ENCODE data around the gene IFIT5.

GRCh38 chr10:89382757-89383156 lies 31.6 kb upstream of the IFIT5 start:
- TF ChIP-seq, protein P1, sequence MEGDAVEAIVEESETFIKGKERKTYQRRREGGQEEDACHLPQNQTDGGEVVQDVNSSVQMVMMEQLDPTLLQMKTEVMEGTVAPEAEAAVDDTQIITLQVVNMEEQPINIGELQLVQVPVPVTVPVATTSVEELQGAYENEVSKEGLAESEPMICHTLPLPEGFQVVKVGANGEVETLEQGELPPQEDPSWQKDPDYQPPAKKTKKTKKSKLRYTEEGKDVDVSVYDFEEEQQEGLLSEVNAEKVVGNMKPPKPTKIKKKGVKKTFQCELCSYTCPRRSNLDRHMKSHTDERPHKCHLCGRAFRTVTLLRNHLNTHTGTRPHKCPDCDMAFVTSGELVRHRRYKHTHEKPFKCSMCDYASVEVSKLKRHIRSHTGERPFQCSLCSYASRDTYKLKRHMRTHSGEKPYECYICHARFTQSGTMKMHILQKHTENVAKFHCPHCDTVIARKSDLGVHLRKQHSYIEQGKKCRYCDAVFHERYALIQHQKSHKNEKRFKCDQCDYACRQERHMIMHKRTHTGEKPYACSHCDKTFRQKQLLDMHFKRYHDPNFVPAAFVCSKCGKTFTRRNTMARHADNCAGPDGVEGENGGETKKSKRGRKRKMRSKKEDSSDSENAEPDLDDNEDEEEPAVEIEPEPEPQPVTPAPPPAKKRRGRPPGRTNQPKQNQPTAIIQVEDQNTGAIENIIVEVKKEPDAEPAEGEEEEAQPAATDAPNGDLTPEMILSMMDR (IDR thresholded peaks at IDR 0.05), result no peak
- TF ChIP-seq POLR2A (IDR thresholded peaks at IDR 0.05) (no peak), POLR2AphosphoS5 (IDR thresholded peaks at IDR 0.05) (no peak)

Data from breast epithelium (tissue), 3 donors.